Cardiac muscle cell (in vitro differentiated cells and primary cell): ENCODE results near the gene TSNAXIP1. TPM values are rescaled to one million over a fixed set of nuclear protein-coding genes. Genes with fewer than 3 reads are reported as not detected.
"Not testable (repeated sequence)": the region's sequence is repeated elsewhere in the genome, so short reads cannot be mapped to it uniquely, and the experiment has no call there.

ENCODE experiments used
- DNase-seq, 2 donors: peaks; one replicate each; pipeline versions ENCODE4 v3.0.0 to v3.0.0-alpha.2; 2010 to 2017; ENCODE audit warnings: low read depth in 1 of 2, low spot score in 1 of 2
- H3K27ac ChIP-seq: fragments of 200-600 bp; sonication (generic); 2 replicates; pipeline ENCODE4 v1.5.1; 2016
- H3K27me3 ChIP-seq: fragments of 200-600 bp; sonication (generic); 2 replicates; pipeline ENCODE4 v1.6.0; 2016; ENCODE audit warnings: control low read depth
- H3K36me3 ChIP-seq: fragments of 200-600 bp; sonication (generic); 2 replicates; pipeline ENCODE4 v1.5.1; 2016; ENCODE audit warnings: control low read depth
- H3K4me1 ChIP-seq: fragments of 200-600 bp; sonication (generic); 2 replicates; pipeline ENCODE4 v1.8.1; 2017; ENCODE audit warnings: low read depth, mild to moderate bottlenecking, mixed run types
- H3K4me3 ChIP-seq: fragments of 200-600 bp; sonication (generic); 2 replicates; pipeline ENCODE4 v1.5.1; 2016; ENCODE audit warnings: mild to moderate bottlenecking
- H3K9me3 ChIP-seq: fragments of 200-600 bp; sonication (generic); 2 replicates; pipeline ENCODE4 v1.5.1; 2017; ENCODE audit warnings: low read depth, mild to moderate bottlenecking, control low read depth
- CTCF ChIP-seq: IDR thresholded peaks from 2 replicates; pipeline ENCODE4 v1.5.1; 2012; ENCODE audit warnings: low read depth, mild to moderate bottlenecking, low read length
- polyA plus RNA-seq: library from polyadenylated mRNA; unstranded; fragments of >200 nt; fragmentation: Nextera tagmentation; extraction: Ambion mirVana; gene quantifications from 2 replicates; pipeline ENCODE4 v1.2.1, GENCODE V29; 2016
- total RNA-seq: library from RNA; depleted of rRNA; stranded (reverse); fragments of >200 nt; gene quantifications from 2 replicates; pipeline ENCODE4 v1.2.3, GENCODE V29; 2016

The TSNAXIP1 gene
- total and polyA plus RNA-seq, 2 experiments from 2014 or later, result 1.1 to 1.7 TPM

GRCh38 chr16:67858500-67858899 lies 51.8 kb downstream of the TSNAXIP1 start:
- no peak for DNase-seq
- Histone ChIP-seq H3K4me3 (no peak overlapping the region), H3K9me3 (no peaks in the 10 kb centered on the region), H3K27me3 (no peaks in the 10 kb centered on the region), H3K36me3 (peaks cover 3% of the 10 kb centered on the region), H3K4me1 (peaks cover 12% of the 10 kb centered on the region), H3K27ac (no peak overlapping the region)
- TF ChIP-seq CTCF, result no peak

- H3K4me1 ChIP-seq, result peaks cover 12% of the 10 kb centered on the region
These were observed 54.1 kb downstream of the TSNAXIP1 start for GRCh38 chr16:67860589-67861398.

GRCh38 chr16:67861877-67862276 lies 55.2 kb downstream of the TSNAXIP1 start:
- H3K27me3 ChIP-seq, result no peaks in the 10 kb centered on the region
- no peaks in the 10 kb centered on the region for H3K9me3 ChIP-seq
- no peak overlapping the region for H3K4me3 ChIP-seq
- H3K27ac ChIP-seq, result no peak overlapping the region
- H3K36me3 ChIP-seq, result peaks cover 6% of the 10 kb centered on the region
- TF ChIP-seq CTCF, result no peak
- DNase-seq, result no peak
- peaks cover 12% of the 10 kb centered on the region for H3K4me1 ChIP-seq

More at GRCh38 chr16:67860589-67861398, 54.1 kb downstream of the TSNAXIP1 start:
- no peak for TF ChIP-seq CTCF
- no peak overlapping the region for H3K4me3 ChIP-seq
- H3K27me3 ChIP-seq, result no peaks in the 10 kb centered on the region
- no peak overlapping the region for H3K27ac ChIP-seq
- H3K9me3 ChIP-seq, result no peaks in the 10 kb centered on the region
- H3K36me3 ChIP-seq, result peaks cover 3% of the 10 kb centered on the region
- DNase-seq, result no peak

- TF ChIP-seq CTCF, result no peak
- H3K9me3 ChIP-seq, result no peaks in the 10 kb centered on the region
- H3K36me3 ChIP-seq, result peaks cover 11% of the 10 kb centered on the region
- no peaks in the 10 kb centered on the region for H3K27me3 ChIP-seq
- H3K4me1 ChIP-seq, result peaks cover 8% of the 10 kb centered on the region
- DNase-seq, result peak; percentile 60 to 68
- H3K4me3 ChIP-seq, result no peak overlapping the region
- peak overlapping the region; percentile 65 for H3K27ac ChIP-seq
These were observed 56.2 kb downstream of the TSNAXIP1 start for GRCh38 chr16:67862623-67863583.

- H3K4me1 ChIP-seq, H3K27me3 ChIP-seq, DNase-seq, H3K27ac ChIP-seq, H3K4me3 ChIP-seq, H3K9me3 ChIP-seq: not testable (repeated sequence)
- H3K36me3 ChIP-seq, result peaks cover 18% of the 10 kb centered on the region
These were observed 57.4 kb downstream of the TSNAXIP1 start for GRCh38 chr16:67864044-67864443.

GRCh38 chr16:67864594-67864993 lies 57.9 kb downstream of the TSNAXIP1 start:
- no peak for TF ChIP-seq CTCF
- no peak overlapping the region for H3K27ac ChIP-seq
- H3K27me3 ChIP-seq, result no peaks in the 10 kb centered on the region
- peaks cover 18% of the 10 kb centered on the region for H3K36me3 ChIP-seq
- DNase-seq, result no peak
- H3K9me3 ChIP-seq, result no peaks in the 10 kb centered on the region
- H3K4me3 ChIP-seq, result no peak overlapping the region
- H3K4me1 ChIP-seq, result peaks cover 8% of the 10 kb centered on the region
